Fibroblast of mammary gland (primary cell): ENCODE results near the gene ITGB1BP1.

Experiments used
- DNase-seq: peaks from one replicate; pipeline ENCODE4 v3.0.0-alpha.2; 2010; ENCODE audit warnings: low read depth
- H3K4me3 ChIP-seq: 2 replicates; pipeline ENCODE4 v1.5.1; 2011; ENCODE audit warnings: low read depth, mild to moderate bottlenecking, low read length, moderate library complexity; ENCODE audit not compliant: control insufficient read depth
- CTCF ChIP-seq: conservative IDR thresholded peaks from 2 replicates; pipeline ENCODE4 v1.5.1; 2011; ENCODE audit warnings: low read depth, low read length, inconsistent platforms; ENCODE audit not compliant: control insufficient read depth, insufficient read depth

Gene ITGB1BP1

GRCh38 chr2:9430316-9431293, 7.3 kb upstream of the ITGB1BP1 start:
- TF ChIP-seq CTCF, result no peak
- H3K4me3 ChIP-seq, result no peak overlapping the region
- peak; percentile 38 for DNase-seq

GRCh38 chr2:9428965-9429577, 5.7 kb upstream of the ITGB1BP1 start:
- no peak for TF ChIP-seq CTCF
- DNase-seq, result no peak
- no peak overlapping the region for H3K4me3 ChIP-seq

- no peak for TF ChIP-seq CTCF
- H3K4me3 ChIP-seq, result peak overlapping the region; percentile 99
- no peak for DNase-seq
These were observed 1.3 kb upstream of the ITGB1BP1 start for GRCh38 chr2:9424447-9425164.

GRCh38 chr2:9423922-9424272, 569 bp upstream of the ITGB1BP1 start:
- peak; percentile 34 for DNase-seq
- TF ChIP-seq CTCF, result no peak
- peak overlapping the region; percentile 99 for H3K4me3 ChIP-seq

DNA sequence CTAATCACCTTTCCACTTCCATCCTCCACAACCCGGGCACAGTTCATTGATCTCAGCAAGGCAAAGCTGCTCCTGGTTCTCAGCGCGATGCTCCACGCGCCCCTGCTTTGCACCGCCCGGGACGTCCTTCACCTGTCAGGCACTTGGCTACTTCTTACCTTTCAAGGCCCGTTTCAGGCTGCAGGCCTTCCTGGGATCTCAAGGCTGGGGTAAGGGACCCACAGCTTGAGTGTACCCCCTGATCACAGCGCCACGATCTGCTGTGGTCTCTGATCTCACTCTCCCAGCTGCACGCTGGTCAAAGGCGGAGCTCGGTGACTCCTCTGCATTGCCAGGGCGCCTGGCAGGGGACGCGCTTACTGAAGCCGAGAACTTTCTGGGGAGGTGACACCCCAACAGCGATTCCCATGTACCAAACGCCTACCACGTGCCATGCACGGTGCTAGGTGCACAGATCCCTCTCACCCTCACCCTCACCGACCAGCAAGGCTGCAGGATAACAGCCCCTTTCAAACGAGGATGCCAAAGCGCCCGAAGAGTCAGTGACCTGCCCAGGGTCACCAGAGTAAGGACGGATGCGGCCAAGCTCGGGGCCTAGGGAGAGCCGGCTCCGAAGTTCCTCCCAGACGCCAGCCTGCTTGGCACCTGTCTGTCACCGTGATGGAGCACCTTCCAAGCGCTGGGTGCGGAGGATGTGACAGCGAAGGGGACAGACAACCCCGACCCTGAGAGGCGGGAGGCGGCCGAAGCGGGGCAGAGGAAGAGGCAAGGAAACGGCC, 818 bp downstream of the ITGB1BP1 start:
- H3K4me3 ChIP-seq, result peak overlapping the region; percentile 99
- no peak for TF ChIP-seq CTCF
- peak; percentile 47 for DNase-seq

- H3K4me3 ChIP-seq, result no peak overlapping the region
- TF ChIP-seq CTCF, result no peak
- DNase-seq, result no peak
These were observed 2.8 kb downstream of the ITGB1BP1 start for GRCh38 chr2:9420495-9420894.
